ENCODE results near the gene MDN1. TPM values are rescaled to one million over a fixed set of nuclear protein-coding genes. Genes with fewer than 3 reads are reported as not detected.

MDN1 gene
- total and polyA plus RNA-seq, 2 of the 13 experiments (the other 11 are each of a cell fraction or from before 2014, with no cell fraction given): 18.8 to 52.9 TPM

DNA sequence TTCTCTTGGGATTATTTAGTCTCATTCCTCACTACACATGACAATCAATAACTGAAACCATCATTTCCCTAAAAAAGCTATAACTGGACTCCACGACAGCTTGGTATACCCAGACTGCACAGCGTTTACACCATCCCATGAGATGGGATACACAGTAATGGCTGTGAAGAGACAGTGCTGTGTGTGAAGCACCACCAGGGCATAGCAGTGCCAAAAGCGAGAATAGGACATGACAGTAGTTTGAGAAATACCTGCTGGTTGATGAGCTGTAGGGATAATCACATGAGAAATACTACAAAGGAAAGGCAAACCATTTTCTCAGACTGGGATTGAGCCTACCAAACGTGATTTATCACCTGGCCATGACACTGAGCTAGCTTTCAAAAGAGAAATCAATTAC is 158.6 kb downstream of the MDN1 start (continued):
- TF ChIP-seq, protein P1, sequence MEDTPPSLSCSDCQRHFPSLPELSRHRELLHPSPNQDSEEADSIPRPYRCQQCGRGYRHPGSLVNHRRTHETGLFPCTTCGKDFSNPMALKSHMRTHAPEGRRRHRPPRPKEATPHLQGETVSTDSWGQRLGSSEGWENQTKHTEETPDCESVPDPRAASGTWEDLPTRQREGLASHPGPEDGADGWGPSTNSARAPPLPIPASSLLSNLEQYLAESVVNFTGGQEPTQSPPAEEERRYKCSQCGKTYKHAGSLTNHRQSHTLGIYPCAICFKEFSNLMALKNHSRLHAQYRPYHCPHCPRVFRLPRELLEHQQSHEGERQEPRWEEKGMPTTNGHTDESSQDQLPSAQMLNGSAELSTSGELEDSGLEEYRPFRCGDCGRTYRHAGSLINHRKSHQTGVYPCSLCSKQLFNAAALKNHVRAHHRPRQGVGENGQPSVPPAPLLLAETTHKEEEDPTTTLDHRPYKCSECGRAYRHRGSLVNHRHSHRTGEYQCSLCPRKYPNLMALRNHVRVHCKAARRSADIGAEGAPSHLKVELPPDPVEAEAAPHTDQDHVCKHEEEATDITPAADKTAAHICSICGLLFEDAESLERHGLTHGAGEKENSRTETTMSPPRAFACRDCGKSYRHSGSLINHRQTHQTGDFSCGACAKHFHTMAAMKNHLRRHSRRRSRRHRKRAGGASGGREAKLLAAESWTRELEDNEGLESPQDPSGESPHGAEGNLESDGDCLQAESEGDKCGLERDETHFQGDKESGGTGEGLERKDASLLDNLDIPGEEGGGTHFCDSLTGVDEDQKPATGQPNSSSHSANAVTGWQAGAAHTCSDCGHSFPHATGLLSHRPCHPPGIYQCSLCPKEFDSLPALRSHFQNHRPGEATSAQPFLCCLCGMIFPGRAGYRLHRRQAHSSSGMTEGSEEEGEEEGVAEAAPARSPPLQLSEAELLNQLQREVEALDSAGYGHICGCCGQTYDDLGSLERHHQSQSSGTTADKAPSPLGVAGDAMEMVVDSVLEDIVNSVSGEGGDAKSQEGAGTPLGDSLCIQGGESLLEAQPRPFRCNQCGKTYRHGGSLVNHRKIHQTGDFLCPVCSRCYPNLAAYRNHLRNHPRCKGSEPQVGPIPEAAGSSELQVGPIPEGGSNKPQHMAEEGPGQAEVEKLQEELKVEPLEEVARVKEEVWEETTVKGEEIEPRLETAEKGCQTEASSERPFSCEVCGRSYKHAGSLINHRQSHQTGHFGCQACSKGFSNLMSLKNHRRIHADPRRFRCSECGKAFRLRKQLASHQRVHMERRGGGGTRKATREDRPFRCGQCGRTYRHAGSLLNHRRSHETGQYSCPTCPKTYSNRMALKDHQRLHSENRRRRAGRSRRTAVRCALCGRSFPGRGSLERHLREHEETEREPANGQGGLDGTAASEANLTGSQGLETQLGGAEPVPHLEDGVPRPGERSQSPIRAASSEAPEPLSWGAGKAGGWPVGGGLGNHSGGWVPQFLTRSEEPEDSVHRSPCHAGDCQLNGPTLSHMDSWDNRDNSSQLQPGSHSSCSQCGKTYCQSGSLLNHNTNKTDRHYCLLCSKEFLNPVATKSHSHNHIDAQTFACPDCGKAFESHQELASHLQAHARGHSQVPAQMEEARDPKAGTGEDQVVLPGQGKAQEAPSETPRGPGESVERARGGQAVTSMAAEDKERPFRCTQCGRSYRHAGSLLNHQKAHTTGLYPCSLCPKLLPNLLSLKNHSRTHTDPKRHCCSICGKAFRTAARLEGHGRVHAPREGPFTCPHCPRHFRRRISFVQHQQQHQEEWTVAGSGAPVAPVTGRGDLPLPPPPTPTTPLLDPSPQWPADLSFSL (CRISPR knock-in tag; IDR thresholded peaks at IDR 0.05): no peak
- TF ChIP-seq, protein P2, sequence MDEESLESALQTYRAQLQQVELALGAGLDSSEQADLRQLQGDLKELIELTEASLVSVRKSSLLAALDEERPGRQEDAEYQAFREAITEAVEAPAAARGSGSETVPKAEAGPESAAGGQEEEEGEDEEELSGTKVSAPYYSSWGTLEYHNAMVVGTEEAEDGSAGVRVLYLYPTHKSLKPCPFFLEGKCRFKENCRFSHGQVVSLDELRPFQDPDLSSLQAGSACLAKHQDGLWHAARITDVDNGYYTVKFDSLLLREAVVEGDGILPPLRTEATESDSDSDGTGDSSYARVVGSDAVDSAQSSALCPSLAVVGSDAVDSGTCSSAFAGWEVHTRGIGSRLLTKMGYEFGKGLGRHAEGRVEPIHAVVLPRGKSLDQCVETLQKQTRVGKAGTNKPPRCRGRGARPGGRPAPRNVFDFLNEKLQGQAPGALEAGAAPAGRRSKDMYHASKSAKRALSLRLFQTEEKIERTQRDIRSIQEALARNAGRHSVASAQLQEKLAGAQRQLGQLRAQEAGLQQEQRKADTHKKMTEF (CRISPR knock-in tag; IDR thresholded peaks at IDR 0.05): no peak
- no peak for TF ChIP-seq ZNF720 (CRISPR knock-in tag; IDR thresholded peaks at IDR 0.05)
- TF ChIP-seq NFKB2 (CRISPR knock-in tag; IDR thresholded peaks at IDR 0.05; ENCODE audit: borderline replicate concordance): no peak

Data from HepG2 (cell line).